ENCODE measurements around the gene RCCD1.

GRCh38 chr15:90966262-90966661, 11.6 kb downstream of the RCCD1 start:
- no peak for TF ChIP-seq CTCF (conservative IDR thresholded peaks at IDR 0.05; ENCODE audit: low read depth, low read length)
- no peak for TF ChIP-seq EZH2 (IDR thresholded peaks at IDR 0.05; ENCODE audit: borderline replicate concordance, low read depth, low read length, poor library complexity, severe bottlenecking)

Measured in A673 (cell line).